Caco-2 (cell line): ENCODE data around the gene ABCD1. TPM values are rescaled to one million over a fixed set of nuclear protein-coding genes. Genes with fewer than 3 reads are reported as not detected.
"Not testable (repeated sequence)": the region's sequence is repeated elsewhere in the genome, so short reads cannot be mapped to it uniquely, and the experiment has no call there.

Source experiments
- BruUV-seq: library from RNA; stranded (reverse); fragments of 400-500 nt; replicated peaks from 2 replicates; lab custom pipeline; 2021; lab: Mats Ljungman, UMichigan
- CTCF ChIA-PET: fragments of 300-600 bp; sonication (Branson Sonifier 250); formaldehyde crosslinking; loops from one replicate; lab custom pipeline; 2022; ENCODE audit warnings: antibody characterized with exemption; lab: Charles Lee
- POLR2A ChIA-PET: fragments of 300-600 bp; sonication (Branson Sonifier 250); formaldehyde crosslinking; loops from one replicate; lab custom pipeline; 2022; ENCODE audit warnings: antibody characterized with exemption; lab: Charles Lee
- DNase-seq, 2 experiments: peaks; one replicate each; pipeline versions ENCODE4 v3.0.0 to v3.0.0-alpha.2; 2020 to 2022
- H3K27me3 ChIP-seq: replicated peaks from 2 replicates; pipeline ENCODE4 v1.6.0; 2011; ENCODE audit warnings: low read length; ENCODE audit not compliant: control insufficient read depth, insufficient read depth
- H3K36me3 ChIP-seq: 2 replicates; pipeline ENCODE4 v1.5.1; 2011; ENCODE audit warnings: low read length; ENCODE audit not compliant: control insufficient read depth, insufficient read depth
- H3K4me1 ChIP-seq: fragments of 250-450 bp; sonication (Bioruptor Pico); 2 replicates; pipeline ENCODE4 v1.5.1; 2020; ENCODE audit warnings: mild to moderate bottlenecking
- H3K4me3 ChIP-seq: 2 replicates; pipeline ENCODE4 v1.5.1; 2011; ENCODE audit warnings: low read depth, mild to moderate bottlenecking, control low read depth, low read length
- H3K9me3 ChIP-seq: fragments of 250-450 bp; sonication (Bioruptor Pico); 2 replicates; pipeline ENCODE4 v1.5.1; 2020; ENCODE audit warnings: mild to moderate bottlenecking, moderate library complexity
- H3K27ac Mint-ChIP-seq: one replicate; pipeline ENCODE4 v1.8.0; 2022; ENCODE audit warnings: mixed read lengths; ENCODE audit not compliant: unreplicated experiment
- H3K27me3 Mint-ChIP-seq: one replicate; pipeline ENCODE4 v1.8.0; 2022; ENCODE audit warnings: mixed read lengths; ENCODE audit not compliant: insufficient read depth, unreplicated experiment
- H3K36me3 Mint-ChIP-seq: one replicate; pipeline ENCODE4 v1.8.0; 2022; ENCODE audit warnings: mild to moderate bottlenecking, mixed read lengths; ENCODE audit not compliant: insufficient read depth, unreplicated experiment
- H3K4me1 Mint-ChIP-seq: one replicate; pipeline ENCODE4 v1.8.0; 2022; ENCODE audit warnings: low read depth, mixed read lengths; ENCODE audit not compliant: unreplicated experiment
- H3K4me3 Mint-ChIP-seq: one replicate; pipeline ENCODE4 v1.8.0; 2022; ENCODE audit warnings: mild to moderate bottlenecking, moderate library complexity, mixed read lengths; ENCODE audit not compliant: unreplicated experiment
- H3K9me3 Mint-ChIP-seq: one replicate; pipeline ENCODE4 v1.8.0; 2022; ENCODE audit warnings: mixed read lengths; ENCODE audit not compliant: unreplicated experiment
- CTCF ChIP-seq, 2 experiments: fragments of 200-600 bp in 1 of 2; IDR thresholded peaks; 1 replicate in 1 of 2; 2 replicates in 1 of 2; pipeline versions ENCODE4 v1.5.1 to v1.8.0; 2011 to 2022; ENCODE audit warnings: antibody characterized with exemption in 1 of 2, control low read depth in 1 of 2, inconsistent platforms in 1 of 2, low read depth in 1 of 2, low read length in 1 of 2, mild to moderate bottlenecking in 1 of 2, moderate library complexity in 1 of 2; ENCODE audit not compliant: insufficient read depth in 1 of 2, severe bottlenecking in 1 of 2, unreplicated experiment in 1 of 2
- intact Hi-C: fragments of 100-400 bp; cut with micrococcal nuclease; formaldehyde crosslinking; loops from one replicate; pipeline ENCODE4 v1.10.0; 2022; ENCODE audit not compliant: unreplicated experiment
- total RNA-seq: library from RNA; stranded (reverse); gene quantifications from 2 replicates; pipeline ENCODE4 v1.2.3, GENCODE V29; 2022

Gene ABCD1
- total RNA-seq, 1 experiment from 2014 or later, result 4.3 TPM

GRCh38 chrX:153697924-153698865, 26.5 kb upstream of the ABCD1 start:
- POLR2A ChIA-PET, result no interaction called here
- Mint-ChIP-seq H3K4me3 (no peak overlapping the region), H3K27ac (peak overlapping the region; percentile 59), H3K36me3 (peaks cover 43% of the 10 kb centered on the region), H3K9me3 (no peaks in the 10 kb centered on the region), H3K27me3 (no peaks in the 10 kb centered on the region), H3K4me1 (no peaks in the 10 kb centered on the region)
- Histone ChIP-seq H3K36me3 (no peaks in the 10 kb centered on the region), H3K9me3 (no peaks in the 10 kb centered on the region), H3K4me3 (no peak overlapping the region), H3K27me3 (no peaks in the 10 kb centered on the region), H3K4me1 (no peaks in the 10 kb centered on the region)
- no peak for DNase-seq
- intact Hi-C loops, result no loop called here
- CTCF ChIA-PET, result interaction anchor here (0.5 kb wide), 1 partner anchor 11 kb away, joined by 4 read pairs; the partner anchor contains the start of gene SLC6A8
- no TSS peak for BruUV-seq
- TF ChIP-seq CTCF (IDR thresholded peaks at IDR 0.05; ENCODE audit: insufficient read depth in 1 of 2, low read depth in 1 of 2, low read length in 1 of 2, severe bottlenecking in 1 of 2, unreplicated experiment in 1 of 2), result no peak

- H3K27ac Mint-ChIP-seq, H3K4me3 Mint-ChIP-seq, H3K4me1 ChIP-seq, H3K27me3 Mint-ChIP-seq, BruUV-seq, H3K4me3 ChIP-seq, DNase-seq, H3K27me3 ChIP-seq, H3K9me3 ChIP-seq, POLR2A ChIA-PET, H3K36me3 ChIP-seq, H3K9me3 Mint-ChIP-seq, H3K4me1 Mint-ChIP-seq, intact Hi-C loops: not testable (repeated sequence)
- CTCF ChIA-PET, result interaction anchor here (0.7 kb wide), 1 partner anchor 145 kb away, joined by 6 read pairs; no protein-coding TSS in a partner anchor
- peaks cover 35% of the 10 kb centered on the region for H3K36me3 Mint-ChIP-seq
Measured at GRCh38 chrX:153699210-153699783, 25.4 kb upstream of the ABCD1 start.

GRCh38 chrX:153699784-153700371, 24.8 kb upstream of the ABCD1 start:
- H3K36me3 ChIP-seq, H3K4me3 ChIP-seq, H3K27ac Mint-ChIP-seq, intact Hi-C loops, H3K4me1 ChIP-seq, BruUV-seq, H3K4me1 Mint-ChIP-seq, POLR2A ChIA-PET, H3K27me3 Mint-ChIP-seq, H3K9me3 ChIP-seq, H3K9me3 Mint-ChIP-seq, H3K27me3 ChIP-seq, DNase-seq, H3K4me3 Mint-ChIP-seq: not testable (repeated sequence)
- CTCF ChIA-PET, result interaction anchor here (0.7 kb wide), 1 partner anchor 145 kb away, joined by 6 read pairs; no protein-coding TSS in a partner anchor
- peaks cover 39% of the 10 kb centered on the region for H3K36me3 Mint-ChIP-seq
